Measurements from ENCODE around the gene PTDSS2.
"Not testable (repeated sequence)": the region's sequence is repeated elsewhere in the genome, so short reads cannot be mapped to it uniquely, and the experiment has no call there.

Gene PTDSS2

DNA sequence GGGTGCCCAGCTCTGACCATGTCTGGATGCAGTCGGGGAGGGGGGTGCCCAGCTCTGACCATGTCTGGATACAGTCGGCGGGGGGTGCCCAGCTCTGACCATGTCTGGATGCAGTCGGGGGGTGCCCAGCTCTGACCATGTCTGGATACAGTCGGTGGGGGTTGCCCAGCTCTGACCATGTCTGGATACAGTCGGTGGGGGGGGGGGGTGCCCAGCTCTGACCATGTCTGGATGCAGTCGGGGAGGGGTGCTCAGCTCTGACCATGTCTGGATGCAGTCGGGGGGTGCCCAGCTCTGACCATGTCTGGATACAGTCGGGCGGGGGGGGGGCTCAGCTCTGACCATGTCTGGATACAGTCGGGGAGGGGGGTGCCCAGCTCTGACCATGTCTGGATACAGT is 38.6 kb upstream of the PTDSS2 start:
- not testable (repeated sequence) for H3K36me3 ChIP-seq (ENCODE audit: insufficient read depth, low read length); H3F3A ChIP-seq (ENCODE audit: low read depth); H3K9me2 ChIP-seq (replicated peaks; ENCODE audit: low read depth, low read length); H3K9ac ChIP-seq (ENCODE audit: low read depth, low read length, poor library complexity, severe bottlenecking); H2AFZ ChIP-seq (ENCODE audit: low read length); H3K9me3 ChIP-seq (ENCODE audit: insufficient read depth, low read depth, low read length); H4K20me1 ChIP-seq (ENCODE audit: insufficient read depth, low read length, poor library complexity, severe bottlenecking); H3K4me2 ChIP-seq (ENCODE audit: low read depth, low read length, poor library complexity, severe bottlenecking); H3K4me3 ChIP-seq (ENCODE audit: low read length, poor library complexity, severe bottlenecking); H3K27me3 ChIP-seq (ENCODE audit: insufficient read depth, low read length, poor library complexity, severe bottlenecking)
- H3K4me1 ChIP-seq (ENCODE audit: insufficient read depth, low read length, poor library complexity, severe bottlenecking): peaks cover 60% of the 10 kb centered on the region
- peaks cover 22% of the 10 kb centered on the region for H3K79me2 ChIP-seq (ENCODE audit: insufficient read depth, low read length)

- no peaks in the 10 kb centered on the region for H3K9me2 ChIP-seq (replicated peaks; ENCODE audit: low read depth, low read length)
- H3K9me3 ChIP-seq (ENCODE audit: insufficient read depth, low read depth, low read length): no peaks in the 10 kb centered on the region
- peak overlapping the region; percentile 96 for H3K4me3 ChIP-seq (ENCODE audit: low read length, poor library complexity, severe bottlenecking)
- peak overlapping the region; percentile 96 for H3K9ac ChIP-seq (ENCODE audit: low read depth, low read length, poor library complexity, severe bottlenecking)
- no peak overlapping the region for H2AFZ ChIP-seq (ENCODE audit: low read length)
- peak overlapping the region; percentile 92 for H3K4me2 ChIP-seq (ENCODE audit: low read depth, low read length, poor library complexity, severe bottlenecking)
- H3K79me2 ChIP-seq (ENCODE audit: insufficient read depth, low read length): peaks cover 22% of the 10 kb centered on the region
- no peak for TF ChIP-seq EZH2phosphoT487 (IDR thresholded peaks at IDR 0.05; ENCODE audit: borderline replicate concordance)
- no peak for TF ChIP-seq CTCF (conservative IDR thresholded peaks at IDR 0.05; ENCODE audit: low read length)
- peaks cover 9% of the 10 kb centered on the region for H4K20me1 ChIP-seq (ENCODE audit: insufficient read depth, low read length, poor library complexity, severe bottlenecking)
- H3K36me3 ChIP-seq (ENCODE audit: insufficient read depth, low read length): no peaks in the 10 kb centered on the region
- H3F3A ChIP-seq (ENCODE audit: low read depth): no peaks in the 10 kb centered on the region; the same call in 1 of the 2 replicates
- no peaks in the 10 kb centered on the region for H3K27me3 ChIP-seq (ENCODE audit: insufficient read depth, low read length, poor library complexity, severe bottlenecking)
- H3K4me1 ChIP-seq (ENCODE audit: insufficient read depth, low read length, poor library complexity, severe bottlenecking): peaks cover 55% of the 10 kb centered on the region
Observed at GRCh38 chr11:412641-413119, 37.4 kb upstream of the PTDSS2 start.

DNA sequence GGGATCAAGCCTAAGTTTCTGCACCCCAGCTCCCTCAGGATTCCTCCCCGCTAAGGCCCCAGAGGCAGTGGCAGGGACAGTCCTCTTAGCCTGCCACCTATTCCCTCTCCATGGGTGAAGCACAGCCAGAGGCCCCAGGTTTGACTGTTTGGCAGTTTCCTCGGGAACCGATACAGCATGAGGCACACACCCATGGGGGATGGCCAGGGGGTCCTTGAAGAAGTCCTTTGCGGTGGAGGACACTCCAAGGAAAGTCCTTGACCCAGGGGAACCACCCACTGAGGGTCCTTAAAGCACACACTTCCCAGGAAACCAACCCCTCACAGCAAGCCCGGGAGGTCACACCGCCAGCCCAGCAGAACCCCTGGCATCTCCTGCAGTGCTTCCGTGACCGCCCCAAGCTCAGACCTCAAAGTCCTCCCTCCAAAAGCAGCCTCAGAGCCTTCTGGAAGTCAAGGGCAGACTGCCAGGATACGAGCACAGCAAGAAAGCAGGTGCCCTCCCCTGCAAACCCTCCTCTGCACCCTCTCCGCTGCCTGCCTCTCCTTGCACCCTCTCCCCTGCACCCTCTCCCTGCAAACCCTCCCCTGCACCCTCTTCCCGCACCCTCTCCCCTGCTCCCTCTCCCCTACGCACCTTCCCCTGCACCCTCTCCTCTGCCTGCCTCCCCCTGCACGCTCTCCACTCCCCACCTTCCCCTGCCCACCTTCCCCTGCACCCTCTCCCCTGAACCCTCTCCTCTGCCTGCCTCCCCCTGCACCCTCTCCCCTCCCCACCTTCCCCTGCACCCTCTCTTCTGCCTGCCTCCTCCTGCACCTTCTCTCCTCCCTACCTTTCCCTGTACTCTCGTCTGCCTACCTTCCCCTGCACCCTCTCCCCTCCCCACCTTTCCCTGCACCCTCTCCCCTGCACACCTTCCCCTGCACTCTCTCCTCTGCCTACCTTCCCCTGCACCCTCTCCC is 36.7 kb upstream of the PTDSS2 start:
- H3K36me3 ChIP-seq (ENCODE audit: insufficient read depth, low read length): no peaks in the 10 kb centered on the region
- peaks cover 22% of the 10 kb centered on the region for H3K79me2 ChIP-seq (ENCODE audit: insufficient read depth, low read length)
- peak overlapping the region; percentile 96 for H3K9ac ChIP-seq (ENCODE audit: low read depth, low read length, poor library complexity, severe bottlenecking)
- H3K27me3 ChIP-seq (ENCODE audit: insufficient read depth, low read length, poor library complexity, severe bottlenecking): no peaks in the 10 kb centered on the region
- H3K4me1 ChIP-seq (ENCODE audit: insufficient read depth, low read length, poor library complexity, severe bottlenecking): peaks cover 47% of the 10 kb centered on the region
- no peak for TF ChIP-seq EZH2phosphoT487 (IDR thresholded peaks at IDR 0.05; ENCODE audit: borderline replicate concordance)
- no peak for TF ChIP-seq CTCF (conservative IDR thresholded peaks at IDR 0.05; ENCODE audit: low read length)
- peak overlapping the region; percentile 92 for H3K4me2 ChIP-seq (ENCODE audit: low read depth, low read length, poor library complexity, severe bottlenecking)
- peak overlapping the region; percentile 96 for H3K4me3 ChIP-seq (ENCODE audit: low read length, poor library complexity, severe bottlenecking)
- H2AFZ ChIP-seq (ENCODE audit: low read length): no peak overlapping the region
- no peaks in the 10 kb centered on the region for H3K9me3 ChIP-seq (ENCODE audit: insufficient read depth, low read depth, low read length)
- H3K9me2 ChIP-seq (replicated peaks; ENCODE audit: low read depth, low read length): no peaks in the 10 kb centered on the region
- peaks cover 9% of the 10 kb centered on the region for H4K20me1 ChIP-seq (ENCODE audit: insufficient read depth, low read length, poor library complexity, severe bottlenecking)
- H3F3A ChIP-seq (ENCODE audit: low read depth): no peaks in the 10 kb centered on the region; the same call in 1 of the 2 replicates
